Glomerular endothelial cell (primary cell): ENCODE measurements around the gene ZNF512B. TPM values are rescaled to one million over a fixed set of nuclear protein-coding genes. Genes with fewer than 3 reads are reported as not detected.

Experiments used
- DNase-seq: peaks from one replicate; pipeline ENCODE4 v3.0.0-alpha.2; 2011; ENCODE audit warnings: low read depth, low spot score; ENCODE audit errors: extremely low read depth
- total RNA-seq: library from RNA; depleted of rRNA; stranded (reverse); fragments of >200 nt; gene quantifications from 2 replicates; pipeline ENCODE4 v1.2.3, GENCODE V29; 2015

The ZNF512B gene
- total RNA-seq, 1 donor from 2014 or later: 24.3 TPM

DNA sequence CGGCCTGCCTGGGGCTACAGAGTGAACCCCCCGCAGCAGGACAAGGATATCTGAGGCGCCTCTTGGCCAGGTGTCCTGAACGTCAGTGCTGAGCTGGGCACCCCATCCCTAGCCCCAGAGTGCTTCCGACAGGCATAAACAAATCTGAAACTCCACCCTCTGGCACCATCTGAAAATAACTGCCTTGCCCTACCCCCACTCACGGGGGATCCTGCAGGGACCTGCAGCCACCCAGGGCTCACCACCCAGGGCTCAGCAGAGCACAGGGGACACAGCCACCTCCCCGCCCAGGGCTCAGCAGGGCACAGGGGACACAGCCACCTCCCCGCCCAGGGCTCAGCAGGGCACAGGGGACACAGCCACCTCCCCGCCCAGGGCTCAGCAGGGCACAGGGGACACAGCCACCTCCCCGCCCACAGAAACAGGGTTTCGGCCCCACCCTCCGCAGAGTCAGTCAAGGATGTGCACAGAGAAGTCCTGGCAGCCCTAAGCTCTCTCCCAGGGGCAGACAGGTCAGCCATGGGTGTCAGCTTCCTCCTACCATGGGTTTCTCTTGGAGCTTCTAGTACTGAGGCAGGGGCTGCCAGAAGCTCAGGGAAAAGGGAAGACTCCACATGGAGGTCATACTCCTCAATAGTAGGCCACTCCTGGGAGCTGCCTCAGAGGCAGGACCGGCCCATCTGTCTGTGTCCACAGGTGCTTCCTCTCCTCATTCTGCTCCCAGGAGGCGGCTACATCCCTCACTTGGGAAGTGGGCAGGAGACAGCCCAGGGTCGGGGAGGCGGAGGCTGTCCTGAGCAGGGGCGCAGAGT, 18.1 kb downstream of the ZNF512B start:
- no peak for DNase-seq

DNA sequence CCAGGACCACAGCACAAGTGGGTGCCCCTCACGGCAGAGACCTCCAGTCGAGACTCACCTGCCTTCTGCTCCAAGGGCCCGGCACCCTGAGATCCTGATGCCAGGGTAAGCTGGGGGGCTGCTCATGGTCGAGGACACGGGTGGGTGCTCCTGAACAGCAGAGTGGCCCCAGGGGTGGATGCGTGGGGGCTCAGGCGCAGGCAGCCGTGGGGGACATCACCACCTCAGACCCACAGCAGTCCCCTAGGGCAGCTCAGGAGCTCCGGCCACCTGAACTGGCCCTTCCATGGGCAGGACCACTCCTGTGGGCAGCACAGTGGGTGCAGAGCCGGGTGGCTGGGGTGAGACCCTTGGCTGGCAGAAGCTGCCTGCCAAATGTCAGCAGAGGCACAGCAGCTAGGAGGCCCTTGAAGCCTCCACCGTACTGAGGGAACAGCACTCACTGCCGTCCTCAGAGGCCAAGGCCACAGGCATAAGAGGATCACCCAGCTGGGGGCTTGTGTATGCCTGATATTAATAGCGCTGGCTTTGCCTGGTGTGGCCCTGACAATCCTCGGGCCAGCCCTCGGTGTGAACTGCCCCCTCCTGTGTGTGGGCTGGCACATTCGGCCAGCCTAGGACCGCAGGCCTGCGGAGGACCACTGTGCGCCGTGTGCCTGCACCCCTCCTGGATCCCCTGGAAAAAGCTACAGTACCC, 18.9 kb downstream of the ZNF512B start:
- DNase-seq: no peak

DNA sequence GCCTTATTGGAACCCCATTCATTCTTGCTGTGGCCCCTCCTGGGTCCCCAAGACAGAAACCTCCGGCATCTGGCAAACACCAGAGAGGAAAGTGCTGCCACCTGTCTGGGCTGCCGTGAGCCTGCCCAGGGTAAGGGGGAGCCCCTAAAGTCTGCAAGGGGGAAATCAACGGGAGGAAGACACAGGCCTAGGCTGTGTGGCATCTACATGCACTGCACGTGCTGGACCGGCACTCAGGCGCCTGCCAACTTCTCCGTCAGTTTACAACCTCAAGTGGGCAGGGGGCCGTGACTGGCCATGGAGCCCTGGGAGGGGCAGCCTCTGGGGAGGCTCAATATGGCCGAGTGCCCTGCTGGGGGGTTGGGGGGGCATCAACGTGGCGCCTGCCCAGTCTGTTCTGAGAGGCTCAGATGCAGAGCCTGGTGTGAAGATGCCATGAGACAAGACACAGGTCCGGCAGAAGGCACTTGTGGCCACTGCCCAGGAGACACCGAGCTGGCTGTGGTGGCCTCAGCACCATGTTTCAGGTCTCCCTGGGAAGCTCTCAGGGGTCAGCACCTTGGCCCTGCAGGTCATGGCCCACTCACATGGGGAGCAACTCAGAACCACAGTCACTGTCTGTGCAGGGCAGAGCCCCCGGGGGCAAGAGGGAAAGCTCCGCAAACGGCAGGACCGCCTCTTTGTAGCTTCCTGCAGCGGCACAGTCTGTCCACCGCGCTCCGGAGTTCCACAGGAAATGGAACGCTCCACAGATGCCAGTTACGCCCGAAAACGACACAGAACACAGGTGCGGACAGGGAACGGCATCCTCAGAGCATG, 21.9 kb downstream of the ZNF512B start:
- DNase-seq: no peak

DNA sequence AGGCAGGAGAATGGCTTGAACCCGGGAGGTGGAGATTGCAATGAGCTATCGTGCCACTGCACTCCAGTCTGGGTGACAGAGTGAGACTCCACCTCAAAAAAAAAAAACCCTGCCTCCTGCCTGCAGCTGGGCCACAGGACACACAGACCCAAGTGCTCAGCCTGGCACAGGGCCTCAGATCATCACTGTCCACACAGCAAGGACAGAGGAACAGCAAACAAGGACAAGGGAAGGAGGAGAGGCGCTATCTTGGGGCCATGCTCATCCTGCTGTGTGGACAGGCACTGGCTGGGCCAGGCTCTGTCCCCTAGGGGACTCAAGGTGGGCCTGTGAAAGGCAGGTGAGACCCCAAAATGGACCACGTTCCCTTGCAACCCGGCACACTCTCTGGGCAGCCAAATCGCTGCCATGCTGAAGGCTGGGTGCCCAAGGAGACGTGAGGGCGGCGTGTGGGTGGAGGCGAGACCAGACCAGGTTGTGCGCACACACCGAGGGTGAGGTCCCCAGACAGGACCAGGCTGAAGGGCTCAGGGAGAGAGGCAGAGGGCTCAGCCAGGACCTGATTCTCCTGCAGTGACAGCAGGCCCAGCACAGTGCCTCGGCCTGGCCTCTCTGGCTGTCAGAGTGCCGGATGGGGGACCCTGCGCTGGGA, 22.6 kb downstream of the ZNF512B start:
- DNase-seq: no peak

DNA sequence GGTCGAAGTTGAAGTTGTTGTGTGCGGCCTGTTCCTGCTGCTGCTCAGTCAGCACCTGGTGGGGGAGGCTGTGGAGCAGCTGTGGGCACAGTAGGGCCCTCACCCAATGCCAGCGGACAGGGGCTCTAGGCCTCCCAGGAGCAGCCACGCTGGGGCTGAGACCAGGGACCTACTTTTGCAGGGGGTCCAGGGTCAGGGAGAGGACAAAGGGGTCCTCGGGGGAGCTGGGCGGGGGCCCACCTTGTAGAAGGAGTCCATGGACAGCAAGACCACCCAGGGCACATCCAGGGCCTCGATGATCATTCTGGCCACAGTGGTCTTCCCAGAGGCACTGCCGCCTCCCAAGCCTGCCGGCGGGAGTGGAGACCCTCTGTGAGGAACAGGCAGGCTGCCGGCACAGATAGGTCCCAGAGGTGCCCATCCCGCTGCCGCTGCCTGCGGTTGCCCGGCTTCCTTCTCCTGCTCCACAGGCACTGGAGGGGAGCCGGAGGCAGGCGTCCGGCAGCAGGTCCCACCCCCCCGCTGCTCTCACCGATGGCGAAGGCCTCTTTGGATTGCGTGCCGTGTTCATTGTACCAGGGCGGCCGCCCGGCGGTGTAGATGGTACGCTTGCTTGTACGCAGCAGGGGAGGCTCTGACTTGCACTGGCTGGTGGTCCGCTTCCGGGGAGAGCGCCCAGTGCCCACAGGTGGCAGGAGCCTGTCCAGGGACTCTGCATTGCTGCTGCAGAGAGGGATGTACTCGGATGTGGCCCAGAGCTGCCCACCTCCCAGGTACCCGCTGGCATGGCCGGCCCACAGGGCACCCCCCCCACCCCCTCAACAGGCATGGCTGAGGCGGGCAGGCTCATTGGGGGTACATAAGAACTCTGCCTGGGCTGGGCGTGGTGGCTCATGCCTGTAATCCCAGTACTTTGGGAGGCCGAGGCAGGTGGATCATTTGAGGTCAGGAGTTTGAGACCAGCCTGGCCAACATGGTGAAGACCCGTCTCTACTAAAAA, 23.5 kb downstream of the ZNF512B start:
- DNase-seq: no peak

DNA sequence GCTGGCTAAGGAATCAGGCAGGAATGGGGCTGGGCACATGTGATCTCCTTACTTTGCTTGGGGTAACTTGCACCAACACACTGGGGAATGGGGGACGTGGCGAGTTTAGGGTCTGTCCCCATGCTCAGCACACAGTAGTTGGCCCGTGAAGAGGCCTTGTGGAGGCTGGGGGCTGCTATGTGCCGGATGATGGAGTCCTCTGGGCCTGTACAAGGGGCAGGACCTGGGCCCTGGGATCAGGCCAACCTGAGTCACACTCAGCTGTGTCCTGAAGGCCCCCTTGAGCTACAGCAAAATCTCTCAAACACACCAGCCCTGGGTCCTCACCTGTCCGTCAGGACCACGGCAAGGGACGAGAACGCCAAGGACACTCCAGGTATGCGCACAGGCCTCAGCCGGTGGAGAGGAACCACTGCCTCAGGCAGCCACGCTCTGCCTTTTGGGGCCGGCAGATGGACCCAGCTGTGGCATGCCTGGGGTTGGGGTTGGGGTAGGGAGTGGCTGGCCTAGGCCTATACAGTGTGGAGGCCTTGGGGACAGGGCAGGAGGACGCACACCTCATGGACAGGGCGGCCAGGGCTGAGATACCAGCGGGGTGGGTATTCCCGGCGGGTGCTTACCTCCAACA, 24.6 kb downstream of the ZNF512B start:
- no peak for DNase-seq

DNA sequence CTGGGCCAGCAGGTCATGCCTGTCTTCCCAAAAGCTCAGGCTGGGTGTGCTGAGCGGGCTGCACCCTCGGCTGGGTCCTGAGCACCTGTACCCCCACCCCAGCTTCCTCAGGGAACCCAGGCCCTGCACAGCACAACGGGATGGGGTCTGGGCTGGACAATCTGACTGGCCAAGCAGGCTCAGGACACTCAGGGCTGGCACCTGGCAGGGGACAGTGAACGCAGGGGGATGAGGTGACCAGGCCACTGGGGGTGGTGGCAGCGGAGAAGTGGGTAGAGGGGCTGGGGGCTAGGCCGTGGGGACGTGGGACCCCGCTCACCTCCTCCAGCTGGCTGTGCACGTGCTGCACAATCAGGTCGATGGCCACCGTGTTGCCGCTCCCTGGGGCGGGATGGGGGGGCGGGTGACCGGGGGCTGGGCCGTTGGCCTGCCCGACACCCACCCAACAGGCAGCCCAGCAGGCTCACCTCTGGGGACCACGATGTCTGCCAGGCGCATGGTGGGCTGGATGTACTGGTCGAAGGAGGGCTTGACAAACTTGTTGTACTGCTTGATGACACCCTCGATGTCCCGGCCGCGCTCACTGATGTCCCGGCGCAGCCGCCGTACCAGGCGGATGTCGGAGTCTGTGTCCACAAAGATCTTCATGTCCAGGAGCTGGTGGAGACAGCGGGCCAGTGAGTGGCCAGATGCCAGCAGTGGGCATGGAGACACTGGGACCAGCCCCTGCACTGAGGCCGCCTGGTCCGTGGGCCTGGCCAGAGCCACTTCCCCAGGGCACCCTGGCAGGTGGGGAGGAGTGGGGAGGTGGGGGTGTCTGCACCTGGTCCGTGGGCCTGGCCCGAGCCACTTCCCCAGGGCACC, 25.4 kb downstream of the ZNF512B start:
- DNase-seq: no peak

DNA sequence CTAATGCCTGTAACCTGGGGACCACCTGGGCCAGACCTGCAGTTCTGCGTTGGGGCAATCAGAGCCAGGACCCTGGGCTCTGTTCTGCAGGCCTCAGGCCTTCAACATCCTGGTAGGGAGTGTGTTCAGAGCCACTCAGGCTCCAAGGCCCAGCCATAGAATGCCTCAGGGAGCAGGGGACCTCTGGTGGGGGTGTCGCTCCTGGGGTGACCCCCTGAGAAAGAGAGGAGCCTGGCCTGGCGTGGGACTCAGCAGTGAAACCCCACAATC, 26.0 kb downstream of the ZNF512B start:
- DNase-seq: no peak

DNA sequence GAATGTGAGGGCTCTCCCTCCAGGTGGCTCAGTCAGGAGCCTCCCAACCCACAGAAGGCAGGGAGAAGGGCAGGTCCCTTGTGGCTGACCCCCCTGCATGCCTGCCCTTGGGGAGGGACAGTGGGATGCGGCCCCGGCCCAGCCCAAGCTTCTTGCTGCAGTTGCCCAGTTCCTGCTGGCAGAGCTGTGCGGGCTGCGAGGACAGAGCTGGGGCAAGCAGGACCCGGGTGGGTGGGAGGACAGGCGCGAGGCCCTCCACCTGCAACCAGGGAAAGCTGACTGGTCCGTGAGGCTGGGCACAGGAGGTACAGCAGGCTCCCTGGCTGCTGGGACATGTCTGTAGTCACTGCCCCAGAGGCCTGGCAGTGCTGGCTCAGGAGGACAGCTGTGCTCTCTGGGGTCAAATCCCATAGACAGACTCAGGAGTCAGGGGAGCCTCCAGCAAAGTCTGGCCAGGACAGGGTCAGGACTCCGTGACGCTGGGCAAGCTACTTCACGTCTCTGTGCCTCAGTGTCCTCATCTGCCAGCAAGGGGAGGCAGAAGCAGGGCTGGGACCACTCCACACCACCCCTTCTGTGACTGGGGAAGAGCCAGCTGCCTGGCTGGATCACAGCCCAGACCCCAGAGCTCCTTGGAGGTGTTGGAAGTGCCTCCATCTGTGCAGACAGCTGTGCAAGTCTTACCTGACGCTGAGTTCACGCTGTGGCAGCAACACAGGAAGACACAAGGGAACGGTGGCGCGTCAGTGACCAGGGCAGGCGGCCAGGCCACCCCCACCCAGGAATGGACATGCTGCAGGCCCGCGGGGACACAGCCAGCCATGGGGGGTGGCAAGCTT, 26.5 kb downstream of the ZNF512B start:
- DNase-seq: no peak

DNA sequence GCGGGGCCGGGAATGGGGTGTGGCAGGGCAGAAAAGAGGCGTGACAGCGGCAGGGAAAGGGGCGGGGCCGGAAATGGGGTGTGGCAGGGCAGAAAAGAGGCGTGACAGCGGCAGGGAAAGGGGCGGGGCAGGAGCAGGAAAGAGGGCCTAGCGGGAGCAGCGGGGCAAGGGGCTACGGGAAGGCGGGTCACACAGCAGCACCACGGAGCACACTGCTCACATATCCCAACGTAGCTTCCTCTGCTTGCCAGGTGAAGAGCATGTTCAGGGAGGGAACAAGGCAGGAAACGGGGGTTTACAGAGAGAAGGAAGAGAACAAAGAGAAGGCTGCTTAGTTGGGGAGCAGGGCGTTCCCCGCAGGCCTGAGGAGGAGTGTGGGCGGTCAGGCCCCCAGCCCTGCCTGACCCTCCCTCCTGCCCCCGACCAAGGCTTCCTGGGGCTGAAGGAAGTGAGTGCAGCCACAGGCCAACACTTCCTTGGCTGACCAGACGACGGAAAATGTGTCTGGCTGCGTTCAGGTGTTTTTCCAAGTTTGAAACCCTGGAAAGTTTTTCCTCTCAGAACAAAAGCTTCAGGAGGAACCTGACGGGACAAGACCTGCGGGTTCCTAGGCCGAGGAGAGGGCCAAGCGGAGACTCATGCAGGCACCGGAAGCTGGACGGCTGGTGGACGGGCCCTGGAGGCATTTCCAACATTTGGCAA, 27.3 kb downstream of the ZNF512B start:
- no peak for DNase-seq

DNA sequence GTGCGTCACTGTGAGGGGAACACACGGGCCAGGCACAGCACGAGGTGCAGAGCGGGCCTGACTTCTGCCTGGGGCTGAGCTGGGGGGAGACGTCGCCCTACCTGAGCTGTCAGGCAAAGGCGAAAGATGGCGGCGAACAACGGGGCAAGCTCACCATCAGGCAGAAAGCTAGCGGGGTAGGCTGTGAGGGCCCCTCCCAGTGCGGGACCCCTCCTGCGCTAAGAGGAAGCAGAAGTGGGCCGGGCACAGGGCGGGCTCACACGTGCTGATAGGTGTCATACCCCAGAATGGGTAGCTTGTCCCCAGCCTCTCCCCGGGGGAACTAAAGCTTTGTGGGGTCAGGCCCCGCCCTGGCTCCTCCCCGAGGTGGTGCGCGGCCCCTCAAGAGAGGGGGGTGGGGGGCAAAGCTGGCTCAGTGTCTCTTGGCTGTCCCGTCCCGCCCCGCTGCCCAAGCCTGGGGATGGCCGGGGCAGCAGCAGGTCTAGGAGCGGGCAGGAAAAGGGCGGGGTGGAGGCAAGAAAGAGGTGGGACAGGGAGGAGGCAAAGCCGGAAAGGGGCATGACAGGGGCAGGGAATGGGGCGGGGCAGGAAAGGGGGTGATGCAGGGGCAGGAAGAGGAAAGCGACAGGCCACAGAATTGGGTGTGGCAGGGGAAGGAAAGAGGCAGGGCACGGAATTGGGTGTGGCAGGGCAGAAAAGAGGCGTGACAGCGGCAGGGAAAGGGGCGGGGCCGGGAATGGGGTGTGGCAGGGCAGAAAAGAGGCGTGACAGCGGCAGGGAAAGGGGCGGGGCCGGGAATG, 28.2 kb downstream of the ZNF512B start:
- DNase-seq: no peak

DNA sequence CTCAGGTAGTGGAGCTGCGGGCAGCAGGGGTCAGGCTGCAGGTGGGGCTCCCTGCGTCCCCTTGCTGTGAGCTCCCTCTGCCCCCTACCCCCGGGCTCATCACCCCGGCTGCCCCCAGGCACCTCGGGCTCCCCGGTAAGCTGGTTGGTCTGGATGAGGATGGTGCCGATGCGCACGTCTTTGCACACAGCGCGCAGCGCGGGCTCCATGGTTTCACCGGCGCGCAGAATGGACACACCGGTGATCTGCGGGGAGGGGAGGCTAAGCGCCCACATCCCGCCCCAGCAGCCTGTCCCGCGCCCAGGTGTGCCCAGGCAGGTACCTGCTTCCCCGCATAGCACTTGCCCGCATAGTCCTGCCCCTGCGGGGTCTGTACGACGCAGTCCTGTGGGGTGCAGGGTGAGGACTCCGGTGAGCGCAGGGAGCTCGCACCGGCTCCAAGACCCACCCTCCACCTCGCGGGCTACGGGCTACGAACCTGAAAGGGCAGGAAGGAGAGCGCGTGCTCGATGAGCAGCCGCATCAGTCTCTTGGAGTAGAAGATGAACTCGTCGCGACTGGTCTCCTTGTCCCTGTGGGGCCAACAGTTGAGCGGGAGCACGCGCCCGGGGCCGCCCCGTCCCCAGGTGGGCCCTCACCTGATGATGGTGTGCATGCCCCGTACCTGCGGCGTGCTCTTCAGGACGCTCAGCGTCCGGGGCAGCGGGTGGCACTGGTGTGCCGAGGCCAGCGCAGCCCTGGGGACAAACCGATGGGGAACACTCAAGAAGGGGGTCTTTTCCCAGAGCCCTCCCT, 29.1 kb downstream of the ZNF512B start:
- no peak for DNase-seq

DNA sequence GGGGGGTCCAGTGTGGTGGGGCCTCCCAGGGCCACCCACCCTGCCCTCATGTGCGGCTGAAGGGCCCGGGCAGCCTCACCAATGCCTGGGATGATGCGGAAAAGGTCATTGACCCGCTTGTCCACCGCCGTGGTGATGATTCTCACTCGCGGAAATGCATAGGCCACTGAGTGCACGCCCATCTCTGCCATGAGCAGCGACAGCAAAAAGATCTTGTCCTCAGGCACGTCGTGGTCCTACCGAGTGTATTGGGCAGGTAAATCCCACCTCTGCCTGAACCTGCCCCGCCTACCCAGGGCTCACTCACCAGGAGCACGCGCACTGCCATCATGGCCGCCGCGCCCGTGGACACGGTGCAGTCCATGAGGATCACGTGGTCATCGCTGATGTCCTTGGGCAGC, 29.7 kb downstream of the ZNF512B start:
- DNase-seq: no peak

DNA sequence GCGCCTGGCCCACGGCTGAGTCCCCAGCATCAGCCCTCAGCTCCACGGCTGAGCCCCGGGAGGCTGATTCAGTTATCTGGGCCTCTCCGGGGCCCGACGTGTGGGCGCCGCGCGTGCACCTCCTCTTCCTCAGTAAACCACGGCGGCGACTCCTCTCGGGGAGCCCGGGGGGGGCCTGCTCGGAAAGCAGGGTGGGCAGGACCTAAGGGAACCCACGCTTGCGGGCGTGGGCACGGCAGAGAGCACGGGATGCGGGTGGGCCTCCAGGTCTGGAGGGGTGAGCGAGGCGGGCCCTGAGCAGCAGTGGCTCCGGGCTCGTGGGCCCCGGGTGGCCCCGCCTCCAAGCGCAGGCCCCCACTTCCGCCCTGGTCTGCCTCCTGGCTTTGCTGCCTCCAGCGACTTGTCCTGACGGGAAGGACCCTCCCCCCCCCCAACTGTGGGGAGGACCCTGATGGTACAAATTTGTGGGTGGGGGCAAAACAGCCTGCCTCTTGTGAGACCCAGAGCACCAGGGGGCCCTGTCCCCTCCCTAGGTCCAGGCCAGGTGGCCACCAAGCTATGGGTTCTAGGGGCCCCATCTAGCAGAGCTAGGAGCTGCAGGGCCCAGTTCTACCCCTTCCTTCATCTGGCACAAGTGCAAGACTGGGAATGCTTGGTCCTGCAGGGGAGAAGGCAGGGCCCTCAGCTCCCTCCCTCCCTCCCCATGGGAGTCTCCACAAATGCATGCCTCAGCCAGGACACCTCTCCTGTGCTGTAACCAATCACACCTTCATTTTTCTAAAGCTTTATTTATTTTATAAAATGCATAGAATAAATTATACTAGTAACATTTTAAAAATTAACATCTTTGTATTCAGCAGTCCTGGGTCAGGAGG, 30.4 kb downstream of the ZNF512B start:
- DNase-seq: no peak

DNA sequence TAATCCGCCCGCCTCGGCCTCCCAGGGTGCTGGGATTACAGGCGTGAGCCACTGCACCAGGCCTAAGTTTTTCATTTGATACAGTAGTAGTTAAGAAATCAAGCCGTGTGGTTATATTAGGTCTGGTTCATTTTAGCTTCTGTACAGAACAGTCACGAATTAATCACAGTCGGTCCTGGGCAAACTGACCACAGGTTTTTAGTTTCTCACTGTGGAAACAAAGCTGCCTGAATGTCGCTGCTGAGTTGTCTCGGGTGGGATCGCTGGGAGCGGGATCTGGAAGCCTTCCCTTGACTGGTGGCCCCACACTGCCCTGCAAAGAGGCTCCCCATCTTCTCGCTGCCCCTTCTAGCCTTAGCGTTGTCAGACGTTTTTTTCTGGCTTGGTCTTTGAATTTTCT, 32.1 kb downstream of the ZNF512B start:
- no peak for DNase-seq
